ENCODE data around the gene LTBP3. TPM values are rescaled to one million over a fixed set of nuclear protein-coding genes. Genes with fewer than 3 reads are reported as not detected.

The LTBP3 gene
- total RNA-seq, 1 experiment from 2014 or later, result 166 TPM

GRCh38 chr11:65532388-65533064 is 25.6 kb downstream of the LTBP3 start:
- CTCF ChIA-PET, result no interaction called here
- H3K4me1 Mint-ChIP-seq (ENCODE audit: low read depth, unreplicated experiment), result no peaks in the 10 kb centered on the region
- TF ChIP-seq, protein P1, sequence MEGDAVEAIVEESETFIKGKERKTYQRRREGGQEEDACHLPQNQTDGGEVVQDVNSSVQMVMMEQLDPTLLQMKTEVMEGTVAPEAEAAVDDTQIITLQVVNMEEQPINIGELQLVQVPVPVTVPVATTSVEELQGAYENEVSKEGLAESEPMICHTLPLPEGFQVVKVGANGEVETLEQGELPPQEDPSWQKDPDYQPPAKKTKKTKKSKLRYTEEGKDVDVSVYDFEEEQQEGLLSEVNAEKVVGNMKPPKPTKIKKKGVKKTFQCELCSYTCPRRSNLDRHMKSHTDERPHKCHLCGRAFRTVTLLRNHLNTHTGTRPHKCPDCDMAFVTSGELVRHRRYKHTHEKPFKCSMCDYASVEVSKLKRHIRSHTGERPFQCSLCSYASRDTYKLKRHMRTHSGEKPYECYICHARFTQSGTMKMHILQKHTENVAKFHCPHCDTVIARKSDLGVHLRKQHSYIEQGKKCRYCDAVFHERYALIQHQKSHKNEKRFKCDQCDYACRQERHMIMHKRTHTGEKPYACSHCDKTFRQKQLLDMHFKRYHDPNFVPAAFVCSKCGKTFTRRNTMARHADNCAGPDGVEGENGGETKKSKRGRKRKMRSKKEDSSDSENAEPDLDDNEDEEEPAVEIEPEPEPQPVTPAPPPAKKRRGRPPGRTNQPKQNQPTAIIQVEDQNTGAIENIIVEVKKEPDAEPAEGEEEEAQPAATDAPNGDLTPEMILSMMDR (IDR thresholded peaks at IDR 0.05; ENCODE audit: unreplicated experiment), result no peak
- no TSS peak for BruUV-seq (replicated peaks)
- no peaks in the 10 kb centered on the region for H3K27me3 Mint-ChIP-seq (ENCODE audit: unreplicated experiment)
- intact Hi-C loops (cut with micrococcal nuclease; ENCODE audit: unreplicated experiment), result no loop called here
- no peak overlapping the region for H3K4me3 Mint-ChIP-seq (ENCODE audit: low read depth, unreplicated experiment)
- H3K27ac Mint-ChIP-seq (ENCODE audit: unreplicated experiment), result no peak overlapping the region
- H3K36me3 Mint-ChIP-seq (ENCODE audit: insufficient read depth, unreplicated experiment), result peaks cover 48% of the 10 kb centered on the region
- DNase-seq, result no peak
- H3K9me3 Mint-ChIP-seq (ENCODE audit: low read depth, unreplicated experiment), result no peaks in the 10 kb centered on the region

DNA sequence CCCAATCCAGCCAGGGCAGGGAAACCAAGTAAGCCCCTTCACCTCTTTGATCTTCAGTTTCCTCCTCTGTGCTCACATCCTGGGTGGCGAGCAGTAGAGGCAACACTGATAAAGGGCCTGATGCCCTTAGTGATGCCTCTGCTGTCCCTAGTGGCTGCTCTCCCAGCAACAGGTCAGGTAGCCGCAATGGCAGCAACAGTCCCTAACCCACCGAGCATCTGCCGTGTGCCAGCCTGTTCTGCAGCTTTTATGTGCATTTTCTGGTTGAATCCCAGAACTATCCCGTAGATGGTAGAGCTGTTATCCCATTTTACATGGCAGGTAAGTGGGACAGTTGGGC is 28.0 kb downstream of the LTBP3 start:
- CTCF ChIA-PET, result no interaction called here
- Mint-ChIP-seq H3K27ac (ENCODE audit: unreplicated experiment) (no peak overlapping the region), H3K4me1 (ENCODE audit: low read depth, unreplicated experiment) (no peaks in the 10 kb centered on the region), H3K4me3 (ENCODE audit: low read depth, unreplicated experiment) (no peak overlapping the region), H3K36me3 (ENCODE audit: insufficient read depth, unreplicated experiment) (peaks cover 51% of the 10 kb centered on the region), H3K27me3 (ENCODE audit: unreplicated experiment) (no peaks in the 10 kb centered on the region), H3K9me3 (ENCODE audit: low read depth, unreplicated experiment) (no peaks in the 10 kb centered on the region)
- intact Hi-C loops (cut with micrococcal nuclease; ENCODE audit: unreplicated experiment), result no loop called here
- TF ChIP-seq, protein P1 (IDR thresholded peaks at IDR 0.05; ENCODE audit: unreplicated experiment), result no peak
- no TSS peak for BruUV-seq (replicated peaks)
- DNase-seq, result no peak

DNA sequence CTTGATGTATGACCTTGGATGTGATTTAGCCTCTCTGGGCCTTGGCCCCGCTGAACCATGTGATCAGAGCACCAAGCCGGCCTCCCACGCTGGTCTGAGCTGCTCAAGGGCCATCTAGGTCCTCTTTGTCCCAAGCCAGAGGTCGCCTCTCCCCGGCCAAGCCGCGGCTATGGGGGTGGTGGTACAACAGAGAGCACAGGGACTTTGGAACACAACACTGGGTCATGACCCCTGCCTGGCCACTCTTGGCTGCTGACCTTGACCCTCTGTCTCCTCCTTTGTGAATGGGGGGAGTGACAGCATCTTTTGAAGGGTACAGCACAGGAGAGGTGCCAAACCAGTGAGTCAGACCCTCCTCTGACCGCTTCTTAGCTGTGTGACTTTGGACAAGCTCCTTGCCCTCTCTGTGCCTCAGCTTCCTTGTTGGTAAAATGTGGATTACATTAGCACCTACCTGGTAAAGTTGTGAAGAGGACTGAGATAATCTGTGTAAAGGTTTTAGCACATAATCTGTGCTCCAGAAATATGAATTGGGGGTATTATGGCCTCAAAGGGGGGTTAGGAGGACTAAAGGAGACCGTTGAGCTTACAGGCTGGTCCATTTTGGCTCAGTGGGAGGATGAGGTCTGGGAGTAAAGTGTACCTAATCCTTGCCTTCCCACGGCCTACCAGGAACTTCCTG is 28.5 kb downstream of the LTBP3 start:
- no peak for DNase-seq
- H3K4me3 Mint-ChIP-seq (ENCODE audit: low read depth, unreplicated experiment), result no peak overlapping the region
- H3K27ac Mint-ChIP-seq (ENCODE audit: unreplicated experiment), result no peak overlapping the region
- H3K9me3 Mint-ChIP-seq (ENCODE audit: low read depth, unreplicated experiment), result no peaks in the 10 kb centered on the region
- TF ChIP-seq, protein P1 (IDR thresholded peaks at IDR 0.05; ENCODE audit: unreplicated experiment), result no peak
- H3K4me1 Mint-ChIP-seq (ENCODE audit: low read depth, unreplicated experiment), result peaks cover 2% of the 10 kb centered on the region
- BruUV-seq (replicated peaks), result no TSS peak
- CTCF ChIA-PET, result interaction anchor here (0.6 kb wide), 1 partner anchor 803 kb away, joined by 7 read pairs; no protein-coding TSS in a partner anchor
- intact Hi-C loops (cut with micrococcal nuclease; ENCODE audit: unreplicated experiment), result no loop called here
- peaks cover 49% of the 10 kb centered on the region for H3K36me3 Mint-ChIP-seq (ENCODE audit: insufficient read depth, unreplicated experiment)
- H3K27me3 Mint-ChIP-seq (ENCODE audit: unreplicated experiment), result no peaks in the 10 kb centered on the region

- H3K4me1 Mint-ChIP-seq (ENCODE audit: low read depth, unreplicated experiment), result peaks cover 9% of the 10 kb centered on the region
- no peak overlapping the region for H3K27ac Mint-ChIP-seq (ENCODE audit: unreplicated experiment)
- TF ChIP-seq, protein P1 (IDR thresholded peaks at IDR 0.05; ENCODE audit: unreplicated experiment), result no peak
- peaks cover 3% of the 10 kb centered on the region for H3K9me3 Mint-ChIP-seq (ENCODE audit: low read depth, unreplicated experiment)
- BruUV-seq (replicated peaks), result no TSS peak
- peaks cover 43% of the 10 kb centered on the region for H3K36me3 Mint-ChIP-seq (ENCODE audit: insufficient read depth, unreplicated experiment)
- no peak for DNase-seq
- CTCF ChIA-PET, result interaction anchor here (0.6 kb wide), 1 partner anchor 802 kb away, joined by 7 read pairs; no protein-coding TSS in a partner anchor
- intact Hi-C loops (cut with micrococcal nuclease; ENCODE audit: unreplicated experiment), result no loop called here
- no peaks in the 10 kb centered on the region for H3K27me3 Mint-ChIP-seq (ENCODE audit: unreplicated experiment)
- no peak overlapping the region for H3K4me3 Mint-ChIP-seq (ENCODE audit: low read depth, unreplicated experiment)
These were observed 29.3 kb downstream of the LTBP3 start for GRCh38 chr11:65528819-65529350.
